SIG-M5 treated with dmso at 0.1 percent for 504 hours (cell line): ENCODE results near the gene KRTAP6-2.

ENCODE experiments used
- DNase-seq: peaks from one replicate; lab custom pipeline; 2025; ENCODE audit not compliant: unreplicated experiment; lab: John Stamatoyannopoulos, UW

Gene KRTAP6-2

DNA sequence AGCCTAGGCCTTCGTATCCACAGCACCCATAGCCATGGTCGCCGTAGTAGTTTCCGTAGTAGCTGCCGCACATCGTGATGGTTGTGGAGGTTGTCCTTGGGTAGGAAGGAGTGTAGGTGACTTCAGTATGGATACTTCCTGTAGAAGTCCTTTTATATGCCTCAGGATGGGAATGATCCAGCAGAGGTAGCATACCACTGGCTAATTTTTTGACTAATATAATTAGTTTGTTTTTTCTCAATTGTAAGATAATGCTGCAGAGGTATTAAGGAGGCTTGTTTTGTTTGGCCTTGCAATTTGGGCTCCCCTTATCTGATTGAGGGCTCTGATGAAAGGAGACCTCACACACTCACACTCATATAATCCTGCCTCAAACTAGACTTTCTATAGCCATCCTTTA lies at the start of gene KRTAP6-2:
Gene KRTAP6-2, minus strand, starts transcription at position 101 of the 400 bp plus-strand sequence. Its CDS starts 28 bp downstream, at position 73.
- DNase-seq = no peak

GRCh38 chr21:30646904-30647414 lies 48.3 kb upstream of the KRTAP6-2 start:
- no peak for DNase-seq

DNA sequence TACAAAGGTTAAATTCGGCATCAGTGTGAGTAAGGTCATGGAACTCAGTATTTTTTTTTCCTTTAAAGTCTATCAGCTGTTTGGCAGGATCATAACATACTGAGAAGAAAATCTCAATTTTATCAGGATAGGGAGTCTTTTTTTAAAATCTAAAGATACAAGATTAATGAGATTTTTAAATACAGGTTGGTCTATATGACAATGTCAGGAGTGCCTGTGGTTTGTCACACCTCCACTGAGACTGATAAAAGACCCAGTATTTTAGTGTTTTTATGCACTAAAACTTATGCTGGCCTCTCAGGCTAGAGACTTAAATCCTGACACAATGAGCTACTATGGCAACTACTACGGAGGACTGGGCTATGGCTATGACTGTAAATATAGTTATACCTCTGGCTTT lies 43.9 kb upstream of the KRTAP6-2 start, which contains the start of gene KRTAP20-3:
Gene KRTAP20-3, plus strand, starts transcription at position 301 of the 400 bp plus-strand sequence.
- DNase-seq = no peak

- DNase-seq = no peak
These were observed 40.0 kb upstream of the KRTAP6-2 start for GRCh38 chr21:30638686-30639085.

- no peak for DNase-seq
These were observed 36.2 kb upstream of the KRTAP6-2 start, which contains the start of gene KRTAP20-2 for GRCh38 chr21:30634906-30635305. Gene KRTAP20-2 (plus strand): TSS chr21:30635206. CDS start chr21:30635264, 58 bp downstream.

GRCh38 chr21:30629200-30629599 lies 30.5 kb upstream of the KRTAP6-2 start:
- DNase-seq = no peak

DNA sequence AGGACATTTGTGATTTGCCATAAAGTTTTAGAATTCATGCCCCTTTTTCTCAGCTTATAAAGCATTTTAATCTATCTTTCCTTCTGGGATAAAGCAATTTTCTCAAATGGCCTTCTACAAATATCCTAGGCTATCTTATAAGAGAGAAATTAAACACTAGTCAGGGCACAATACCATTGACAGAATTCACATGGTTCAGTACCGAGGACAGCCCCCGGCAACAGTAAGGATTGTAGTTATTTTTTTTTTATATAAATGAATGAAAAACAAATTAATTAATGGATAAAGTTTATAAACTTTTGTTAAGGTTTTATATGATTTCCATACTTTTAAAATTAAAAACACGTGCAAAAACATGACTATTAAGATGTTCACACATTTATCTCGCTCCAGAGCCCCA lies 29.4 kb upstream of the KRTAP6-2 start:
- DNase-seq = no peak

DNA sequence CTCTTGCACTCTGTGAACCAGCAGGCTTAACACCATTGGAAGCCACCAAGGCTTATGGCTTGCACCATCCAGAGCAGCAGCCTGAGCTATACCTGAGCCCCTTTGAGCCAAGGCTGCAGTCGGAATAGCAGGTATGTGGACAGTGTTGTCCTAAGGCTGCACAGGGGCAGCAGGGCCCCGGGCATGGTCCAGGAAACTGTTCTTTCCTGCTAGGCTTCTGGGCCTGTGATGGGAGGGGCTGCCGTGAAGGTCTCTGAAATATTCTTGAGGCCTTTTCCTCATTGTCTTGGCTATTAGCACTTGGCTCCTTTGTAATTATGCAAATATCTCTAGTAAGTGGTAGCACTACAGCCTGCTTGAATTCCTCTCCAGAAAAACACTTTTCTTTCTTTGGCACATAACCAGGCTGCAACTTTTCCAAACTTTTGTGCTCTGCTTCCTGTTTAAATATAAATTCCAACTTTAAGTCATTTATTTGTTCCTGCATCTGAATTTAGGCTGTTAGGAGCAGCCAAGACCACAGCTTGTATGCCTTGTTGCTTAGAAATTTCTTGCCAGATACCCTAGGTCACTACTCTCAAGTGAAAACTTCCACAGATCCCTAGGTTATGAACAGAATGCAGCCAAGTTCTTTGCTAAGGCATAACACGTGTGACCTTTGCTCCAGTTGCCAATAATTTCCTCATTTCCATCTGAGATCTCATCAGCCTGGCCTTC lies 26.9 kb upstream of the KRTAP6-2 start:
- no peak for DNase-seq

DNA sequence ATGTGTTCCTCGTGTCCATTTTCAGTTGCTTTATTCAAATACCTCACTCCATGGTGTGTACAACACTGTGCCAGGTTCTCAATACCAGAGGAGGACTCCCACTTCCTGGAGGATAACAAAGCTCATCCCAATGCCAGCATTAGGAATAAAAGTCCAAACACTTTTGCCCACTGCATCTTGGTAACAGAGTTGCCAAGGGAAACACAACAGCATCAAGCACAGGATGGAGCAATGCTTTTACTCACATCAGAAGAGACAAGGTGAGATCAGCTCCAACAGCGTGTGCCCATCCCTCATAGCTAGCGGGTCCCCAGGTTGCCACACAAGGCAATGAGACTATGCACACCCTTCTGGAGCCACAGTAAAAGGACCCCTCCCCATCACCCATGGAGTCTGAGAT lies 24.7 kb upstream of the KRTAP6-2 start:
- no peak for DNase-seq

DNA sequence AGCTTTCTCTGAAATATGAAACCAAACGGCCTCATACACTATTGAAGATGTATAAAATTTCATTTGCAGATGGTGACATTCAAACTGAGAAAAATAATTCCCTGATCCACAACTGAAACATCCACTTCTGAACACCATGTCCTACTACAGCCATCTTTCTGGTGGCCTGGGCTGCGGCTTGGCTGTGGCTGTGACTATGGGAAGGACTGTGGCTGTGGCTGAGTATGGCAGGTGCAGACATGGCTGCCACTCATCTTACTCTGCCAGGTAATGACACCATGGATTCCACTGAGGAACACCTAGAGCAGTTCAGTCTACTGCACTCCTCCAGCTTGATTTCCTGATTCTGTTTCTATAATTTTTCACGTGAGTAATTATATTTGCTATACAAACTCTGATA lies 21.8 kb upstream of the KRTAP6-2 start, which contains the start of gene KRTAP20-4:
Gene KRTAP20-4, plus strand, starts transcription at position 106 of the 400 bp plus-strand sequence.
- DNase-seq = no peak

DNA sequence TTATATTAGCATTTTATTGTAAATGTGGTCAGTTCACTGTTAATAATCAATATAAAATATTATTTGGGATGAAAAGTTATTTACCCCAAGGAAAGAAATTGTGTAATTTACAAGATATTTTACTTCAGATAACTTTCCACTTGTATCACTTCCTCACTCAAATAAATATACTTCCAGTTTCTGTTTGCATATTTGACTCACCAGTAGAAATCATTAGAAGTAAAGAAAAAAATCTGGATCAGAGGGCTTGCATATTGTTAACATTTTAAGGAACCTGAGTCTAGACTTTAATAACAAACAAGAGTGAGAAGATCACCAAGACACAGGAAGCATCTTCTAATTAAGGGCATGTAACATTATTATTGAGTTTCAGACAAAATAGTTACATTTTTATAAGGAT lies 21.4 kb upstream of the KRTAP6-2 start:
- DNase-seq = no peak

- no peak for DNase-seq
These were observed 17.4 kb upstream of the KRTAP6-2 start, which contains the start of gene KRTAP20-1 for GRCh38 chr21:30616125-30616524. Gene KRTAP20-1 (plus strand): TSS chr21:30616425. CDS start chr21:30616455, 30 bp downstream.

DNA sequence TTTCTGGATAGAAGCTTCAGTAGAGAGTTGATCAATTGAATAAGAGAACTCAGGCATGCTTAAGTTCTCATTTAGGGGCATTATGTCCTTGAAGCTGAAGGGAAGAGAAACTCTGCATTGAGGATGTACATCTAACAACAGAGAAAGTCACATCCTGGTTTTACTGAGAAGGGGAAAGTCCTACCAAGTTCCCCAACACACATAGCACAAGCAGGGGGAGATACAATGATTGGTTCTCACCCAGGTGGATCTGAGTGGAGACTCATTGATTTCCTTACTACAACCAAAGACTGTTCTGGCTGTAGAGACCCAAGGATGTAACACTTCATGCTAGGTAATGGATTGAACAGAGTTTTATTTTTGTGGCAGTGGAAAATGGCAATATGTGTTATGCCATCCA lies 16.5 kb upstream of the KRTAP6-2 start:
- no peak for DNase-seq

DNA sequence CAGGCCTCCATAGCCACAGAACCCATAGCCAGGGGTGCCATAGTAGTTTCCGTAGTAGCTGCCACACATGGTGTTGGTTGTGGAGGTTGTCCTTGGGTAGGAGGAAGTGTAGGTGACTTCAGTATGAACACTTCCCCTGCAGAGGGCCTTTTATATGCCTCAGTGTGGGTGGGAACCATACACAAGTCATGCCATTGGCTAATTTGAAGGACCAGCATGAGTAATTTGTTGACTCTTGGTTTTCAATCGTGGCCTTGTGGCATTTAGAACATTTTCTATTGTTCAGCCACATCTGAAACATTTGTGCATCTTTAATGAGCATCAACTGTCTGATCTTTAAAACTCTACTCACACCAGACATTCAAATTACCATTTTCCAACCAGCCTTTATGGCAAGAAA lies 15.1 kb upstream of the KRTAP6-2 start, which contains the start of gene KRTAP6-1:
Gene KRTAP6-1, minus strand, starts transcription at position 95 of the 400 bp plus-strand sequence. Its CDS starts 26 bp downstream, at position 69.
- no peak for DNase-seq

DNA sequence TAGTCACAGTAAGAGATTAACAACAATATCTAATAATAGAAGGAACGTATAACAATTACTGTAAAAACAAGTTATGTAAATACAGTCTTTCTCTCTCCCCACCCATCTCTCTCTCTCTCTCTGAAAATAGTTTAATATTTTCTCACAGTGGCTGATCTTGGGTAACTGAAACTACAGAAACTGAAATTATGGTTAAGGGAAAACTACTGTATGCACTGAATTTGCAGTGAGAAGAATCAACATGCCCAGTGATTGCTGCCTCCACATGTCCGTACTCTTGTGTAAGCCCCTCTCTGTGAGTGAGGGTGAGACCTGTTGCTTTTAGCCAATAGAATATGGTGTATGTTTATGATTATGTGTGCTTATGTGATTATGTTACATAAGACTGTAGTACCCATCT lies 13.4 kb upstream of the KRTAP6-2 start:
- DNase-seq = no peak

- DNase-seq = no peak
These were observed 7.3 kb upstream of the KRTAP6-2 start for GRCh38 chr21:30605968-30606367.

DNA sequence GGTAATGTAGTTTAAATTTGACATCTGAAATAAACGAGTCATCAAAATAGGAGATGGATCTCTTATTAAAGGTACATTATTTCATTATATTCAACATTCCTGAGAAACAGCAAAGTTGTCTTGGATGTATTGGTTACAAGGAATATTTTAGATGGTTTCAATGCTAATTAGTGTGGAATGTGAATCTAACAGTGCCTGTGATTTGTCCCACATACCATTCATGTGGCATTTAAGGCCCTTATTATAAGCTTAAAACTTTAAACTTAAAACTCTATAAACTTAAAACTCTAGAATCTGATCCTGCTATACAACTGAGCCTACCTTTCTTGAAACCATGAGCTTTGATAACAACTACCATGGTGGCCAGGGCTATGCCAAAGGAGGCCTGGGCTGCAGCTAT lies 2.1 kb upstream of the KRTAP6-2 start, which contains the start of gene KRTAP22-1:
Gene KRTAP22-1, plus strand, starts transcription at position 301 of the 400 bp plus-strand sequence.
- no peak for DNase-seq

- no peak for DNase-seq
These were observed 6.6 kb downstream of the KRTAP6-2 start, which contains the start of gene KRTAP6-3 for GRCh38 chr21:30592140-30592539. Gene KRTAP6-3 (plus strand): TSS chr21:30592440. CDS start chr21:30592446, 6 bp downstream.

- no peak for DNase-seq
These were observed 8.4 kb downstream of the KRTAP6-2 start, which contains the start of gene KRTAP22-2 for GRCh38 chr21:30590297-30590696. Gene KRTAP22-2 (minus strand): TSS chr21:30590397.

DNA sequence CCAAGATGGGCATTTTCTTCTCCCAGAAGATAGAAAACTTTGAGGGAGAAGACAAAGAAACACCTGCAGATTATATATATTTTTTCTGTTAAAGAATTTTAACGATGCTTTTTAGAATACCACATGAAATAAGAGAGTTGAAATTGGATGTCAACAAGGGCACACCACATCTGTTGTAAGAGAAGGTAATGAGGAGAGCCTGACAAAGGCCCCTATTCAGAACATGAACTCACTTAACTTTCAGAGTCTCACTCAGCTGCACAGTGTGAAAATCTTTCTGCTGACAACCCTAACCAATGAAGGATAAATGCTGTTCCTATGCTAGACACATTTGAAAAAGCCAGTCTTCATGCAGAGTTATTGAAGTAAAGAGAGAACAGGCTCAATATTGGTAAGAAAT lies 15.8 kb downstream of the KRTAP6-2 start:
- no peak for DNase-seq

GRCh38 chr21:30580132-30580531 lies 18.6 kb downstream of the KRTAP6-2 start:
- no peak for DNase-seq

GRCh38 chr21:30579346-30579745 lies 19.4 kb downstream of the KRTAP6-2 start:
- no peak for DNase-seq
